HG03571 (cell line): ENCODE data around the gene FGF22.
"Not testable (repeated sequence)": the region's sequence is repeated elsewhere in the genome, so short reads cannot be mapped to it uniquely, and the experiment has no call there.

Experiments
- ATAC-seq: cut with Tn5 transposase; IDR thresholded peaks from one replicate; pipeline ENCODE4 v1.9.1; 2021; ENCODE audit not compliant: unreplicated experiment

Gene FGF22

DNA sequence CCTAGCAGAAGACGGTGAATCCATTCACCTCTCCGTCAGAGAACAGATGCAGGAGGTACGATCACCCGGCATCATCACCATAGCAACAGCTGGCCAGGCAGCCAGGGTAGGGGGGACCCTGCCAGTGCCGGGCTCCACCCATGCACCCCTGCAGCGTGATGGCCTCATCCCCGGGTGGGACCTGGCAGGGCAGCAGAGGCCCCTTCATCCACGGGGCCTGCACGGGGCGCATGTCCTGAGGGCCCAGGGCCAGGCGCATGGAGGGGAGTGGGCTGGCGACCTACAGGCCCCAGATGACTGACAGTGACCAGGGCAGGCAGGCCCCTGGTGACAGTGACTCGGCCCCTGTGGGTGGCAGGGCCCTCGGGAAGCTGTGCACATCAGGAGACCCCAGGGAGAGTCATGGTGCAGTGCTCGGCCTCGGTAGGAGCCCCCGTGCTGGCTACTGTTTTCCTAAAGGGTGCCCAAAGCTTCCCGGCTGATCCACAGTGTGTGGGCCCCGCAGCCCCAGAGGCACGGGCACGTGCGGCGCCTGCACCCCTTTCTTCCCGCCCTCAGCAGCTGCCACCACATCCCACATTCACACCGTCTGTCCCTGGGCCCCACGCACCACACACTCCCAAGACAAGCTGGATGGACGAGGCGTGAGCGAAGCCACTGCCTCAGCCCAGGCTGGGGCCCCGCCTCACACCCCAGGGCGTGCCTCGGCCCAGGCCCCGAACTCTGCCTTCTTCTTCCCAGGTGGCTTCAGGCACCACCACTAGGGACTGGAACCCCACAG lies 18.6 kb downstream of the FGF22 start:
- ATAC-seq = no peak

DNA sequence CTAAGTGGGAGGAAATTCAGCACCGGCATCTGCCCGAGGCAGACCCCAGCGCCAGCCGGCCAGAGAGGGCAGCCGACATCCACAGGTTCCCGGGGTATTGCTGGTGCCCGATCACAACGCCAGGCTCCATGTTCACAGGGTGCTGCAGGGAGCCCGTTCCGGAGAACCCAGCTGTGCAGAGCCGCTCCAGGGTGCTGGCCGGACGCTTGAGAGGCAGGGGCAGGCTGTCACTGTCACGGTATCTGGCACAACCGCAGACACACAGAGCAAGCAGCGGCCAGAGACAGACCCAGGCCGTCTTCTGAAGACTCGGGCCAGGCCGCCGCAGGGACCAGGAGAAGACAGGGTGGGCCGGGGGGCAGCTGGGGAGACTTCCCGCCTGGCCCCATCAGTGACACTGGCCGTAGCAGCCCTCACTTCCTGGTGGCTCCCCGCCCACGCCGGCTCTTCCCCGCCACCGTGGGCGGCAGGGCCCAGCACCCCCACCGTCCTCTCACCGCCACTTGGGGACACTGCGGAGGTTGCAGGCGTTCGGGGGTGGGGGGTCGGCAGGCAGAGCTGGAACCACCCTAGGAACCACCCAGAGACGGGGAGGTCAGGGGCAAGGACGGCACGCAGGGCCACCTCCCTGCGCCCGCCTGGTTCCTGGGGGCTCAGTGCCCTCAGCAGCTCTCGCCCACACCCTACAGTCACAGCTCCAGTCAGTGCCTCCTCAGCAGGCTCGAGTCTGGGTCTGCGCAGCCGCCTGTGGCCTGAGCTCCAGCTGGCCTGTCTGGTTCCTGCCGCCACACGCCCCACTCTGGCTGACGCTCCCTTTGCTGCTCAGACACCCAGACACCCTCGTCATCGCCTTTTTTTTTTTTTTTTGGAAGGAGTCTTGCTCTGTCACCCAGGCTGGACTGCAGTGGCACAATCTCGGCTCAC lies 19.5 kb downstream of the FGF22 start:
- ATAC-seq = no peak

- no peak for ATAC-seq
Observed at GRCh38 chr19:660793-661426, 21.2 kb downstream of the FGF22 start.

- ATAC-seq = no peak
Observed at GRCh38 chr19:661427-662196, 21.9 kb downstream of the FGF22 start.

GRCh38 chr19:662207-662961 lies 22.7 kb downstream of the FGF22 start:
- ATAC-seq = peak; percentile 10

- ATAC-seq = peak; percentile 41
Observed at GRCh38 chr19:662962-663681, 23.4 kb downstream of the FGF22 start, which contains the start of gene RNF126. Gene RNF126, minus strand, starts transcription at chr19:663214. Its CDS starts 93 bp downstream, at chr19:663121.

GRCh38 chr19:663682-664117 lies 24.0 kb downstream of the FGF22 start:
- ATAC-seq = no peak

DNA sequence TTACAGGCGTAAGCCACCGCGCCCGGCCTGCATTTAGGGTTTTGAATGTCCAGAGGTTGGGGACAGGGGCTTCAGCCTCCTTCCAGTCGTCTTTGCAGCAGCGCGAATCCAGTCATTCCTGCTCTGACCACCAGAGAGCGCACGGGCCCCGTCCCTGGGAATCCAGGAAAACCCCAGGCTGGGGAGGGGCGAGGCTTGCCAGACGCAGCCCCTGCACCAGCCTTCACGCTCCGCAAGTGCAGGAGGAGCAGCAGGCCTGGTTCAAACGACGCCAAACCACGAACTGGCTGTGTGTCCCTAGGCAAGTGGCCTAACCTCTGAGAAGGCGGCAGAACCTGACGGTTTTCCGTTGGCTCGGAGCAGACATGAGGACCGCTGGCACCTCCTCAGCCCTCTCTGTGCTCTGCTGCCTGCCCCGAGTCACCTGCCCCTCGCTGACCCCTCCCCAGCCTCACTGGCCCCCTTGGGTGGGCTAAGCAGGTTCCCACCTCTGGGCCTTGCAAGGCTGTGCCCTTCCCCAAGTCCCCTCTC lies 25.3 kb downstream of the FGF22 start:
- no peak for ATAC-seq

- ATAC-seq = not testable (repeated sequence)
Observed at GRCh38 chr19:666985-667573, 27.4 kb downstream of the FGF22 start.

DNA sequence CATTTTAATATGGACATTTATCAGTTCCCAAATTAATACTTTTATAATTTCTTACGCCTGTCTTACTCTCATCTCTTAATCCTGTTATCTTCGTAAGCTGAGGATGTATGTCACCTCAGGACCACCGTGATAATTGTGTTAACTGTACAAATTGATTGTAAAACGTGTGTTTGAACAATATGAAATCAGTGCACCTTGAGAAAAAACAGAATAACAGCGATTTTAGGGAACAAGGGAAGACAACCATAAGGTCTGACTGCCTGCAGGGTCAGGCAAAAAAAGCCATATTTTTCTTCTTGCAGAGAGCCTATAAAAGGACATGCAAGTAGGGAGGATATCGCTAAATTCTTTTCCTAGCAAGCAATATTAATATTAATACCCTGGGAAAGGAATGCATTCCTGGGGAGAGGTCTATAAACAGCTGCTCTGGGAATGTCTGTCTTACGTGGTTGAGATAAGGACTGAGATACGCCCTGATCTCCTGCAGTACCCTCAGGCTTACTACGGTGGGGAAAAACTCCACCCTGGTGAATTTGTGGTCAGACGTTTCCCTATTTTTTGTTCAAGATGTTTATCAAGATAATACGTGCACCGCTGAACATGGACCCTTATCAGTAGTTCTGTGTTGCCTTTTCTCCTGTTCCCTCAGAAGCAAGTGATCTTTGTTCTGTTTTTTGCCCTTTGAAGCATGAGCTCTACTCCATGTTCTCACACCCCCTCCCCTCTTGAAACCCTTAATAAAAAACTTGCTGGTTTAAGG lies 29.2 kb downstream of the FGF22 start:
- not testable (repeated sequence) for ATAC-seq

DNA sequence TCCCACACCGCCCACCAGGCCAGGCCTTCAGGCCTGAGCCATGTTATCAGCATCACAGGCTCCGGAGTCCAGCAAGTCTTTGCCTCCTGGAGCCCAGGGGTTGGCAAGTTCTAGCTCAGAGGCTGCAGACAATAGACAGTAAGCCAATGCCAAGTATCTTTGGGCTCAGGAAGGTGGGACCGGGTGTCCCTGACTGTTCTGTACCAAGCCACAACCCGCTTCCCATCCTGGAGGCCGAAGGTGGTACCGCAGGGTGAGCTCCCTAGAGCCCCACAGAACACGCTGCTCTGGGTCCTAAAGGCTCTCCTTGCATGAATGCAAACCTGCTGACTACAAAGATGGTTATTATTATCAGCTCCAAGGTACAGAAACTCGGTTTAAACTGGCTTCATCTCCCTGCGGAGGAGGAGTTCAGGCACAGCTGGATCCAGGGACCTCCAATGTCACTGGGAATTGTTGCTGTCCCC lies 31.0 kb downstream of the FGF22 start:
- ATAC-seq = no peak

GRCh38 chr19:674282-675151 lies 34.8 kb downstream of the FGF22 start:
- ATAC-seq = no peak

- ATAC-seq = no peak
Observed at GRCh38 chr19:676007-676338, 36.3 kb downstream of the FGF22 start.

GRCh38 chr19:676339-677105 lies 36.8 kb downstream of the FGF22 start, which contains the start of gene FSTL3:
Gene FSTL3, plus strand, starts transcription at chr19:676392. Its CDS starts 32 bp downstream, at chr19:676424.
- ATAC-seq = no peak

DNA sequence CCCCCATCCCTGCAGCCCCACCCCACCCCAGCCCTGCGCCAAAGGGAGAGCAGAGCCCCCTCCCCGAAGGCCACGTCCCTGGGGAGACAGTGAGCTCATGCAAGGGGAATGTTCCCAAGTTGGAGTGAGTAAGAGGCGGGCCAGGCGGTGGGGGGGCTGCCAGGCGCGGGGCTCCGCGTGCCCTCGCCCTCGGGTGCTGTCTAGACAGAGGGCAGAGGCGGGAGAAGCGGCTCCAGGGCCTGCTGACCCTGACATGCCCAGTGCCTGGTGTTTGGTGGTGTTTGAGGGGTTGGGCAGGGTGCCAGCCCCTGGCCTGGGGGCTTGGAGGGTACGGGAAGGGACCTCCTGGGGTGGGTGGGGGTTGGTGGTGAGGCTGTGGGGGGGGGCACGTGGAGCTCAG lies 37.5 kb downstream of the FGF22 start:
- ATAC-seq = no peak
